ENCODE results near the gene CLTC.

GRCh38 chr17:59651346-59651745 lies 31.7 kb downstream of the CLTC start:
- TF ChIP-seq POLR2AphosphoS5 (IDR thresholded peaks at IDR 0.05; ENCODE audit: low read depth, low read length), result no peak
- no peak for TF ChIP-seq REST (IDR thresholded peaks at IDR 0.05; ENCODE audit: insufficient read depth in 1 of 2, low read depth in 2 of 2, low read length in 2 of 2)
